HL-60 (cell line): ENCODE results near the gene NALCN.

Experiments used
- CTCF ChIP-seq: IDR thresholded peaks from one replicate; pipeline ENCODE4 v1.5.1; 2011; ENCODE audit warnings: low read length, control low read depth, inconsistent platforms; ENCODE audit not compliant: insufficient read depth
- GABPA ChIP-seq: IDR thresholded peaks from 2 replicates; pipeline ENCODE4 v1.6.1; 2012; ENCODE audit warnings: low read depth
- REST ChIP-seq: IDR thresholded peaks from 2 replicates; pipeline ENCODE4 v1.6.1; 2012; ENCODE audit warnings: low read depth; ENCODE audit not compliant: insufficient replicate concordance
- SPI1 ChIP-seq: IDR thresholded peaks from 2 replicates; pipeline ENCODE4 v1.6.1; 2012; ENCODE audit warnings: low read depth, mild to moderate bottlenecking, borderline replicate concordance

GRCh38 chr13:101390461-101390860 lies 25.8 kb downstream of the NALCN start:
- TF ChIP-seq GABPA (no peak), CTCF (no peak), REST (no peak), SPI1 (no peak)
